Ishikawa (cell line): ENCODE results near the gene KCNB1.

Experiments used
- CREB1 ChIP-seq: IDR thresholded peaks from 2 replicates; pipeline ENCODE4 v1.6.1; 2012; ENCODE audit warnings: low read depth
- EGR1 ChIP-seq: IDR thresholded peaks from 2 replicates; pipeline ENCODE4 v1.6.1; 2012
- EP300 ChIP-seq: IDR thresholded peaks from 2 replicates; pipeline ENCODE4 v1.6.1; 2012; ENCODE audit warnings: borderline replicate concordance
- NFIC ChIP-seq: IDR thresholded peaks from 2 replicates; pipeline ENCODE4 v1.6.1; 2012
- RAD21 ChIP-seq: IDR thresholded peaks from 2 replicates; pipeline ENCODE4 v1.6.1; 2012; ENCODE audit warnings: low read depth
- TCF12 ChIP-seq: IDR thresholded peaks from 2 replicates; pipeline ENCODE4 v1.6.1; 2012; ENCODE audit warnings: low read depth
- TEAD4 ChIP-seq: IDR thresholded peaks from 2 replicates; pipeline ENCODE4 v1.6.1; 2012
- TF ChIP-seq, protein P1 (sequence below): IDR thresholded peaks from 2 replicates; pipeline ENCODE4 v1.6.1; 2012
- TF ChIP-seq, protein P2 (sequence below): IDR thresholded peaks from 2 replicates; pipeline ENCODE4 v1.6.1; 2012; ENCODE audit warnings: low read depth, mild to moderate bottlenecking

DNA sequence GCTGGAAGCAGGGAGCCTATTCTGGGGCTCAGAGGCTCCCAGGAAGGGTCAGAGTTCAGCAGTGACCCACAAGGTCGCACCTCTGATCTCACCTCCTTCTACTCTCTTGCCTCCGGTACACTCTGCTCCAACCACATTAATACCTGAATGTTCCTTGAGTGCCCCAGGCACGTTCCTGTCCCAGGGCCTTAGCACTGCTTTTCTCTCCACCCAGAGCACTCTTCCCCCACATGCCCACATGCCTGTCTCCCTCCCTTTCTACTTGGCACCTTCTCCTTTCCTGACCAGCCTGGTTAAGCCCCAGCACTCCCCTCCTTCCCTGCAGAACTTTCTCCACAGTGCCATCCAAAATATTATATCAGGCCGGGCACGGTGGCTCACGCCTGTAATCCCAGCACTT, 13.4 kb downstream of the KCNB1 start:
- no peak for TF ChIP-seq EGR1
- no peak for TF ChIP-seq RAD21
- TF ChIP-seq CREB1 = no peak
- no peak for TF ChIP-seq NFIC
- TF ChIP-seq, protein P1, sequence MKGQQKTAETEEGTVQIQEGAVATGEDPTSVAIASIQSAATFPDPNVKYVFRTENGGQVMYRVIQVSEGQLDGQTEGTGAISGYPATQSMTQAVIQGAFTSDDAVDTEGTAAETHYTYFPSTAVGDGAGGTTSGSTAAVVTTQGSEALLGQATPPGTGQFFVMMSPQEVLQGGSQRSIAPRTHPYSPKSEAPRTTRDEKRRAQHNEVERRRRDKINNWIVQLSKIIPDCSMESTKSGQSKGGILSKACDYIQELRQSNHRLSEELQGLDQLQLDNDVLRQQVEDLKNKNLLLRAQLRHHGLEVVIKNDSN = no peak
- TF ChIP-seq, protein P2, sequence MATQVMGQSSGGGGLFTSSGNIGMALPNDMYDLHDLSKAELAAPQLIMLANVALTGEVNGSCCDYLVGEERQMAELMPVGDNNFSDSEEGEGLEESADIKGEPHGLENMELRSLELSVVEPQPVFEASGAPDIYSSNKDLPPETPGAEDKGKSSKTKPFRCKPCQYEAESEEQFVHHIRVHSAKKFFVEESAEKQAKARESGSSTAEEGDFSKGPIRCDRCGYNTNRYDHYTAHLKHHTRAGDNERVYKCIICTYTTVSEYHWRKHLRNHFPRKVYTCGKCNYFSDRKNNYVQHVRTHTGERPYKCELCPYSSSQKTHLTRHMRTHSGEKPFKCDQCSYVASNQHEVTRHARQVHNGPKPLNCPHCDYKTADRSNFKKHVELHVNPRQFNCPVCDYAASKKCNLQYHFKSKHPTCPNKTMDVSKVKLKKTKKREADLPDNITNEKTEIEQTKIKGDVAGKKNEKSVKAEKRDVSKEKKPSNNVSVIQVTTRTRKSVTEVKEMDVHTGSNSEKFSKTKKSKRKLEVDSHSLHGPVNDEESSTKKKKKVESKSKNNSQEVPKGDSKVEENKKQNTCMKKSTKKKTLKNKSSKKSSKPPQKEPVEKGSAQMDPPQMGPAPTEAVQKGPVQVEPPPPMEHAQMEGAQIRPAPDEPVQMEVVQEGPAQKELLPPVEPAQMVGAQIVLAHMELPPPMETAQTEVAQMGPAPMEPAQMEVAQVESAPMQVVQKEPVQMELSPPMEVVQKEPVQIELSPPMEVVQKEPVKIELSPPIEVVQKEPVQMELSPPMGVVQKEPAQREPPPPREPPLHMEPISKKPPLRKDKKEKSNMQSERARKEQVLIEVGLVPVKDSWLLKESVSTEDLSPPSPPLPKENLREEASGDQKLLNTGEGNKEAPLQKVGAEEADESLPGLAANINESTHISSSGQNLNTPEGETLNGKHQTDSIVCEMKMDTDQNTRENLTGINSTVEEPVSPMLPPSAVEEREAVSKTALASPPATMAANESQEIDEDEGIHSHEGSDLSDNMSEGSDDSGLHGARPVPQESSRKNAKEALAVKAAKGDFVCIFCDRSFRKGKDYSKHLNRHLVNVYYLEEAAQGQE = no peak
- no peak for TF ChIP-seq EP300
- TF ChIP-seq TEAD4 = no peak
- no peak for TF ChIP-seq TCF12
